MM.1S (cell line): ENCODE measurements around the gene ZNF775.

Experiments
- DNase-seq: peaks from one replicate; pipeline ENCODE4 v3.0.0-alpha.2; 2015
- H2AFZ ChIP-seq: fragments of 300-600 bp; sonication (generic); 2 replicates; pipeline ENCODE4 v1.6.0; 2016; ENCODE audit warnings: antibody characterized with exemption, low read length
- H3F3A ChIP-seq: fragments of 300-600 bp; sonication (generic); 2 replicates; pipeline ENCODE4 v1.6.1; 2016; ENCODE audit warnings: mild to moderate bottlenecking, antibody characterized with exemption, low read length, moderate library complexity, mixed read lengths; ENCODE audit not compliant: insufficient read depth
- H3K27ac ChIP-seq: fragments of 300-600 bp; sonication (generic); 2 replicates; pipeline ENCODE4 v1.5.1; 2016; ENCODE audit warnings: mild to moderate bottlenecking, low read length
- H3K27me3 ChIP-seq: fragments of 300-600 bp; sonication (generic); replicated peaks from 2 replicates; pipeline ENCODE4 v1.6.0; 2016; ENCODE audit warnings: low read length; ENCODE audit not compliant: insufficient read depth
- H3K36me3 ChIP-seq: fragments of 300-600 bp; sonication (generic); replicated peaks from 2 replicates; pipeline ENCODE4 v1.6.1; 2016; ENCODE audit warnings: mild to moderate bottlenecking, low read length, mixed read lengths; ENCODE audit not compliant: insufficient read depth
- H3K4me1 ChIP-seq: fragments of 300-600 bp; sonication (generic); 2 replicates; pipeline ENCODE4 v1.6.1; 2016; ENCODE audit warnings: low read length, mixed read lengths
- H3K4me2 ChIP-seq: fragments of 300-600 bp; sonication (generic); 2 replicates; pipeline ENCODE4 v1.6.0; 2016; ENCODE audit warnings: low read depth, low read length
- H3K4me3 ChIP-seq: fragments of 300-600 bp; sonication (generic); 2 replicates; pipeline ENCODE4 v1.5.1; 2016; ENCODE audit warnings: low read length, mixed read lengths
- H3K79me2 ChIP-seq: fragments of 300-600 bp; sonication (generic); 2 replicates; pipeline ENCODE4 v1.6.1; 2016; ENCODE audit warnings: mixed run types, low read length, mixed read lengths
- H3K9ac ChIP-seq: fragments of 300-600 bp; sonication (generic); 2 replicates; pipeline ENCODE4 v1.6.1; 2016; ENCODE audit warnings: low read length, mixed read lengths
- H3K9me2 ChIP-seq: fragments of 300-600 bp; sonication (generic); replicated peaks from 2 replicates; pipeline ENCODE4 v1.6.1; 2016; ENCODE audit warnings: mild to moderate bottlenecking, low read length, mixed read lengths; ENCODE audit not compliant: insufficient read depth
- H3K9me3 ChIP-seq: fragments of 300-600 bp; sonication (generic); replicated peaks from 2 replicates; pipeline ENCODE4 v1.6.1; 2016; ENCODE audit warnings: mild to moderate bottlenecking, low read length, mixed read lengths; ENCODE audit not compliant: insufficient read depth
- H4K20me1 ChIP-seq: fragments of 300-600 bp; sonication (generic); 2 replicates; pipeline ENCODE4 v1.6.1; 2016; ENCODE audit warnings: mild to moderate bottlenecking, low read length, moderate library complexity, mixed read lengths; ENCODE audit not compliant: insufficient read depth
- CTCF ChIP-seq: fragments of 300-600 bp; sonication (generic); IDR thresholded peaks from 2 replicates; pipeline ENCODE4 v1.5.1; 2016; ENCODE audit warnings: antibody characterized with exemption, low read length, mixed read lengths
- EZH2 ChIP-seq: fragments of 300-600 bp; sonication (generic); optimal IDR thresholded peaks from 2 replicates; pipeline ENCODE3; 2017; ENCODE audit warnings: low read depth, mild to moderate bottlenecking, antibody characterized with exemption, low read length, mixed read lengths
- EZH2phosphoT487 ChIP-seq: fragments of 300-600 bp; sonication (generic); IDR thresholded peaks from 2 replicates; pipeline ENCODE4 v1.6.1; 2018; ENCODE audit warnings: antibody characterized with exemption, low read length

ZNF775 gene

GRCh38 chr7:150400008-150400787 is 21.1 kb downstream of the ZNF775 start:
- Histone ChIP-seq H3K36me3 (no peaks in the 10 kb centered on the region), H3K9ac (no peak overlapping the region), H3K4me3 (no peak overlapping the region), H3K9me2 (no peaks in the 10 kb centered on the region), H2AFZ (no peak overlapping the region), H3F3A (peaks cover 9% of the 10 kb centered on the region), H3K9me3 (no peaks in the 10 kb centered on the region), H3K27me3 (no peaks in the 10 kb centered on the region), H3K4me2 (no peak overlapping the region), H3K79me2 (peaks cover 14% of the 10 kb centered on the region), H4K20me1 (no peaks in the 10 kb centered on the region), H3K27ac (no peak overlapping the region), H3K4me1 (peaks cover 19% of the 10 kb centered on the region)
- no peak for DNase-seq
- TF ChIP-seq EZH2phosphoT487 (no peak), CTCF (no peak)

- H3F3A ChIP-seq = peaks cover 16% of the 10 kb centered on the region
- H3K4me1 ChIP-seq = peaks cover 19% of the 10 kb centered on the region
- no peak overlapping the region for H3K9ac ChIP-seq
- no peaks in the 10 kb centered on the region for H3K36me3 ChIP-seq
- no peak overlapping the region for H3K27ac ChIP-seq
- no peaks in the 10 kb centered on the region for H3K9me2 ChIP-seq
- peaks cover 21% of the 10 kb centered on the region for H3K79me2 ChIP-seq
- no peak overlapping the region for H3K4me3 ChIP-seq
- H2AFZ ChIP-seq = no peak overlapping the region
- TF ChIP-seq EZH2 (no peak), CTCF (no peak), EZH2phosphoT487 (no peak)
- no peaks in the 10 kb centered on the region for H3K27me3 ChIP-seq
- H4K20me1 ChIP-seq = no peaks in the 10 kb centered on the region
- no peak overlapping the region for H3K4me2 ChIP-seq
- DNase-seq = no peak
- H3K9me3 ChIP-seq = no peaks in the 10 kb centered on the region
These were observed 21.8 kb downstream of the ZNF775 start for GRCh38 chr7:150400788-150401423.

GRCh38 chr7:150401424-150401790 is 22.3 kb downstream of the ZNF775 start:
- DNase-seq = no peak
- no peak overlapping the region for H3K27ac ChIP-seq
- no peaks in the 10 kb centered on the region for H3K9me2 ChIP-seq
- no peaks in the 10 kb centered on the region for H3K27me3 ChIP-seq
- H3K4me1 ChIP-seq = peaks cover 22% of the 10 kb centered on the region
- no peak overlapping the region for H3K9ac ChIP-seq
- H3K79me2 ChIP-seq = peaks cover 26% of the 10 kb centered on the region
- H3K4me3 ChIP-seq = no peak overlapping the region
- TF ChIP-seq EZH2phosphoT487 (no peak), EZH2 (no peak), CTCF (no peak)
- no peaks in the 10 kb centered on the region for H3K9me3 ChIP-seq
- no peak overlapping the region for H3K4me2 ChIP-seq
- H2AFZ ChIP-seq = no peak overlapping the region
- H3K36me3 ChIP-seq = no peaks in the 10 kb centered on the region
- peaks cover 21% of the 10 kb centered on the region for H3F3A ChIP-seq
- H4K20me1 ChIP-seq = no peaks in the 10 kb centered on the region
